T-helper 2 cell treated with Interferon-gamma antibody and Interleukin-4, amounts not matched to agents 100 ng/mL and 5 ng/mL, for 36 hours (primary cell): Measurements from ENCODE around the gene DPM3. TPM values are rescaled to one million over a fixed set of nuclear protein-coding genes. Genes with fewer than 3 reads are reported as not detected.

ENCODE experiments used
- intact Hi-C: fragments of 100-400 bp; cut with micrococcal nuclease; formaldehyde crosslinking; loops from one replicate; pipeline ENCODE4 v1.15.1; 2023
- total RNA-seq: library from RNA; stranded (reverse); gene quantifications from 2 replicates; pipeline ENCODE4 v1.2.3, GENCODE V29; 2022

The DPM3 gene
- total RNA-seq, 1 donor from 2014 or later = 40.4 TPM

GRCh38 chr1:155104605-155105534 is 35.5 kb downstream of the DPM3 start:
- intact Hi-C loops = no loop called here

- intact Hi-C loops = no loop called here
Measured at GRCh38 chr1:155103325-155103724, 37.0 kb downstream of the DPM3 start.

DNA sequence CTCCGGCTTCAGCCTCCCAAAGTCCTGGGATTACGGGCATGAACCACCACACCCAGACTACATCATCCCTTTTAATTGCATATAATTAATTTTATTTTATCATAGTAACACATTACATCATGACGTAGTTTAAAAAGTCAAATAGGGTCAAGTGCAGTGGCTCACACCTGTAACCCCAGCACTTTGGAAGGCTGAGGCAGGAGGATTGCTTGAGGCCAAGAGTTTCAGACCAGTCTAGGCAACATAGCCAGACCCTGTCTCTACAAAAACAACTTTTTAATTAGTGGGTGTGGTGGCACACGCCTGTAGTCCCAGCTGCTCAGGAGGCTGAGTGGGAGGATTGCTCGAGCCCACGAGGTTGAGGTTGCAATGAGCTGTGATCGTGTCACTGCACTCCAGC is 41.0 kb downstream of the DPM3 start:
- intact Hi-C loops = no loop called here

- intact Hi-C loops = loop anchor here (1.0 to 5.0 kb wide), 2 partner anchors 33 to 74 kb away; partner anchors contain the start of gene EFNA1
Measured at GRCh38 chr1:155094622-155094948, 45.7 kb downstream of the DPM3 start.

DNA sequence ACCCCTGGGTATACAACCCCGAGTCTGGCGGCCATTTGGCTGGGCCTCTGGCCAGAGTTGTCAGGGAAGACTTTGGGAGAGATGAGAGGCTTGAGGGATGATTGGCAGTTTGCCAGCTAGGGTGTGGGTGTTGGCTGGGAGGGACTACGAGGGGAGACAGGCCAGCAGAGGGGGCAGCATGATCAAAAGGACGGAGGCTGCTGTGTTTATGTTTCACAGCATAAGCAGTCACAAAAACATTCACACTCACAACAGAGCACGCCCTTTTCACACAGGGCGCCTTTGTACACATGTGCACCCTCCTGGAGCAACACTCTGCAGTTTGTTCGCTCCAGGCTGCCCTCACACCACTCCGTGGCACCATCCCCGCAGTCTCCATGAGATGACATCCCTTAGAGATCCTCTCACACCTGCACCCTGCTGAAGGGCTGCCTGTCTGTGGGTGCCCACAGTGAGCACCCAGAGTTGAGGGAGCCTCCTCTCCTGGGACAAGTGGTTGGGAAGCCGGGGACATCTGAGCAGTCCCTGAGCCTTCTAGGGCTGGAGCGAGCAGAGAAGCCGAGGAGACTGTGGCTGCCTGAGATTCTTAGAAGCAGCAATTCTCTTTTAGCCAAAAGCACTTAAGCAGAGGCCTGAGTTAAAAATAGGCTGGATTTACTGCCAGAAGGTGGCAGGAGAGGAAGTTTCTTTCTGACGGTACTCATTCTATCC is 46.3 kb downstream of the DPM3 start:
- intact Hi-C loops = loop anchor here (1.0 to 5.0 kb wide), 2 partner anchors 33 to 74 kb away; partner anchors contain the start of gene EFNA1

GRCh38 chr1:155092641-155093040 is 47.7 kb downstream of the DPM3 start:
- intact Hi-C loops = loop anchor here (5.0 kb wide), 1 partner anchor 35 kb away; the partner anchor contains the start of gene EFNA1

DNA sequence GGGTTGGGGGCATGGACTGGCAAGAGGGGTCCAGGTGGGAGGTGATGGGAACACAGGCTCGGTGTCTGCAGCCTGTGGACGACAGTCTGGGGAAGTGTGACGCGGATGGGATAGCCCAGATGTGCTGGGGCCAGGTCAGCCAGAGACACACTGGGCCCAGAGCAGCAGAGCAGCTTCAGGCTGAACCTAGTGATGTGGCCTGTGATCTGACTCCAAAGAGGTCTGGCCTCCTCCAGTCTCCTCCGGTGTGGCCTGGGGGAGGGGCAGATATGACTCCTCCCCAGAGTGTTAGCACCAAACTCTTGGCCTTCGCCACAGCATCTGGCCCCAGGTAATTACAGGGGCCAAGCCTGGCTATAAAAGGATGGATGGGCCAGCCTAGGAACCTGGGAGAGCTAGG is 48.2 kb downstream of the DPM3 start:
- intact Hi-C loops = loop anchor here (5.0 kb wide), 1 partner anchor 35 kb away; the partner anchor contains the start of gene EFNA1

DNA sequence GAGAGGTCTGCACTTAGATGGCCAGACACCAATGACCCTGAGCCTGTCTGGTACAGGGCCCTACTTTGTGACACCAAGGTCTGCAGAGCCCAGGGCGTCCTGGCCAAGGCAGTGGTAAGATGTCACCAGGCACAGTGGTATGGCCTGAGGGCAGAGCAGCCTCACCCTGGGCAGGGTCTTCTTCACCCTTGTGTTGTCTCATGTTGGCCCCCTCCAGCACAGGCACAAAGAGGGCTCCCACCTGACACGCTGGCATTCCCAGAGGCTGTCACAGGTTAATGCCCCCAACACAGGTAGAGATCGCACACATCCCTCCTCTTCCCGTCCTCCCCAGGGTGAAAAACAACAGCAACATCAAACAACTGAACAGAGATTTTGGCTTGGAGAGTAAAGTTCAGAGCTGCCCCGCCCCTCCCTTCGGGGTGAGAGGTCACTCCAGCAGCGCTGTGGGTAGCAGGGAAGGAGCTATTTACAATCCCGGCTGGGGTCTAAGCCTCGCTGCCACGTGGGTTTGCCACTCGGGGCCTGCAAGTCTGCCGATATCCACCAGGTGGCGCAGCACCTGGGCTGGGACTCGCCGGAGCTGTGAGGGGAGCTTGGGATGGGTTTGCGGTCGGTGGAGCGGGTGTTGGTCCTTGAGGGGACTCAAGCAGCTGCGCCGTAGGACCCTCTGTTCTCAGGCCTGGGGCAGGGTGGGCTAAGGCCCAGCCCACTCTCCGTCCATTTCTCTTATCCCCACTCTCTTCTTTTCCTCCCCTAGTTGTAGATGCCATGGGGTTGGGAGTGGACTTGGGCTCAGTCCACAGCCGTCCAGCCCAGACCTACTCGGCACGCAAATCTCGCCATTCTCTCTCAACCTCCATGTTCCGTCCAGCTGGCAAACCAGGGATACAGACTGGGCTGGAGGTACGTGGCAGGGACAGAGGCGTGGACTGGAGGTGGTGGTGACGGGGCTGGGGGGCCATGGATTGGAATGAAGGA is 49.0 kb downstream of the DPM3 start:
- intact Hi-C loops = loop anchor here (1.0 to 5.0 kb wide), 2 partner anchors 36 to 76 kb away; partner anchors contain the start of gene EFNA1

Other genes starting within 250 kb of the DPM3 start
- 45.3 and 47.9 TPM in 2 replicates for gene PMVK, start 203.8 kb downstream of the DPM3 start, total RNA-seq
- gene PBXIP1, start 184.4 kb downstream of the DPM3 start, total RNA-seq = 64.6 and 68.4 TPM in 2 replicates
- 43.8 and 44.7 TPM in 2 replicates for gene PYGO2, start 178.7 kb downstream of the DPM3 start, total RNA-seq
- 78.1 and 81.9 TPM in 2 replicates for gene SHC1, start 169.8 kb downstream of the DPM3 start, total RNA-seq
- 141 and 143 TPM in 2 replicates for gene CKS1B, start 165.8 kb downstream of the DPM3 start, total RNA-seq
- gene FLAD1, start 157.2 kb downstream of the DPM3 start, total RNA-seq = 50.3 and 52.5 TPM in 2 replicates
- 0.59 TPM in 1 of 2 replicates, not detected in the other for gene LENEP, start 146.9 kb downstream of the DPM3 start, total RNA-seq
- 121 and 129 TPM in 2 replicates for gene ZBTB7B, start 137.7 kb downstream of the DPM3 start, total RNA-seq
- 0.16 and 0.23 TPM in 2 replicates for gene DCST2, start 106.8 kb downstream of the DPM3 start, total RNA-seq
- gene DCST1, start 106.7 kb downstream of the DPM3 start, total RNA-seq = not detected in 2 replicates
- gene ADAM15, start 89.2 kb downstream of the DPM3 start, total RNA-seq = 47.0 and 51.4 TPM in 2 replicates
- 6.0 and 6.8 TPM in 2 replicates for gene EFNA4, start 76.8 kb downstream of the DPM3 start, total RNA-seq
- 2.3 and 2.4 TPM in 2 replicates for gene EFNA3, start 61.7 kb downstream of the DPM3 start, total RNA-seq
- gene EFNA1, start 12.7 kb downstream of the DPM3 start, total RNA-seq = not detected in 2 replicates
- 32.1 and 35.4 TPM in 2 replicates for gene SLC50A1, start 4.7 kb downstream of the DPM3 start, total RNA-seq
- gene KRTCAP2, start 32.8 kb upstream of the DPM3 start, total RNA-seq = 220 and 221 TPM in 2 replicates
- gene TRIM46, start 33.3 kb upstream of the DPM3 start, total RNA-seq = 15.2 and 17.3 TPM in 2 replicates
- gene THBS3, start 67.4 kb upstream of the DPM3 start, total RNA-seq = 13.7 and 13.8 TPM in 2 replicates
- gene MTX1, start 68.2 kb upstream of the DPM3 start, total RNA-seq = 38.8 and 40.9 TPM in 2 replicates
- 19.2 and 21.4 TPM in 2 replicates for gene ENTREP3, start 115.0 kb upstream of the DPM3 start, total RNA-seq
- gene SCAMP3, start 121.8 kb upstream of the DPM3 start, total RNA-seq = 89.7 and 96.1 TPM in 2 replicates
- 89.5 and 91.9 TPM in 2 replicates for gene CLK2, start 133.0 kb upstream of the DPM3 start, total RNA-seq
- gene HCN3, start 136.9 kb upstream of the DPM3 start, total RNA-seq = 2.9 and 3.8 TPM in 2 replicates
- gene PKLR, start 160.9 kb upstream of the DPM3 start, total RNA-seq = not detected in 2 replicates
- gene FDPS, start 168.3 kb upstream of the DPM3 start, total RNA-seq = 210 TPM in 2 replicates
- gene RUSC1, start 180.4 kb upstream of the DPM3 start, total RNA-seq = 28.1 and 28.6 TPM in 2 replicates